Hepatocyte (in vitro differentiated cells): ENCODE data around the gene CDK13.
"Not testable (repeated sequence)": the region's sequence is repeated elsewhere in the genome, so short reads cannot be mapped to it uniquely, and the experiment has no call there.

ENCODE experiments used
- EZH2 ChIP-seq: fragments of 200-600 bp; sonication (generic); IDR thresholded peaks from 2 replicates; pipeline ENCODE4 v1.6.1; 2016; ENCODE audit warnings: antibody characterized with exemption, mild to moderate bottlenecking, borderline replicate concordance
- EZH2phosphoT487 ChIP-seq: fragments of 200-600 bp; sonication (generic); IDR thresholded peaks from one replicate; pipeline ENCODE4 v1.6.1; 2018; ENCODE audit warnings: antibody characterized with exemption, mild to moderate bottlenecking, low read depth, moderate library complexity; ENCODE audit not compliant: unreplicated experiment, severe bottlenecking
- TF ChIP-seq, protein P1 (sequence below): fragments of 200-600 bp; sonication (generic); IDR thresholded peaks from 2 replicates; pipeline ENCODE4 v1.5.1; 2016; ENCODE audit warnings: antibody characterized with exemption, mild to moderate bottlenecking; ENCODE audit not compliant: poor library complexity

- TF ChIP-seq, protein P1, sequence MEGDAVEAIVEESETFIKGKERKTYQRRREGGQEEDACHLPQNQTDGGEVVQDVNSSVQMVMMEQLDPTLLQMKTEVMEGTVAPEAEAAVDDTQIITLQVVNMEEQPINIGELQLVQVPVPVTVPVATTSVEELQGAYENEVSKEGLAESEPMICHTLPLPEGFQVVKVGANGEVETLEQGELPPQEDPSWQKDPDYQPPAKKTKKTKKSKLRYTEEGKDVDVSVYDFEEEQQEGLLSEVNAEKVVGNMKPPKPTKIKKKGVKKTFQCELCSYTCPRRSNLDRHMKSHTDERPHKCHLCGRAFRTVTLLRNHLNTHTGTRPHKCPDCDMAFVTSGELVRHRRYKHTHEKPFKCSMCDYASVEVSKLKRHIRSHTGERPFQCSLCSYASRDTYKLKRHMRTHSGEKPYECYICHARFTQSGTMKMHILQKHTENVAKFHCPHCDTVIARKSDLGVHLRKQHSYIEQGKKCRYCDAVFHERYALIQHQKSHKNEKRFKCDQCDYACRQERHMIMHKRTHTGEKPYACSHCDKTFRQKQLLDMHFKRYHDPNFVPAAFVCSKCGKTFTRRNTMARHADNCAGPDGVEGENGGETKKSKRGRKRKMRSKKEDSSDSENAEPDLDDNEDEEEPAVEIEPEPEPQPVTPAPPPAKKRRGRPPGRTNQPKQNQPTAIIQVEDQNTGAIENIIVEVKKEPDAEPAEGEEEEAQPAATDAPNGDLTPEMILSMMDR = not testable (repeated sequence)
- not testable (repeated sequence) for TF ChIP-seq EZH2, EZH2phosphoT487
Observed at GRCh38 chr7:40141916-40142315, 191.9 kb downstream of the CDK13 start.
